ENCODE data around the gene TPI1. TPM values are rescaled to one million over a fixed set of nuclear protein-coding genes. Genes with fewer than 3 reads are reported as not detected.
A peak's percentile ranks its signal among the peaks of the same experiment; 100 is the strongest.

TPI1 gene
- 100 to 1,000 TPM; 159 to 163 TPM for total RNA-seq
- 100 to 1,000 TPM; 372 to 497 (median 479) TPM for polyA plus RNA-seq
- 109 to 748 (median 178) reads per million in 6 experiments for total RNA-seq

DNA sequence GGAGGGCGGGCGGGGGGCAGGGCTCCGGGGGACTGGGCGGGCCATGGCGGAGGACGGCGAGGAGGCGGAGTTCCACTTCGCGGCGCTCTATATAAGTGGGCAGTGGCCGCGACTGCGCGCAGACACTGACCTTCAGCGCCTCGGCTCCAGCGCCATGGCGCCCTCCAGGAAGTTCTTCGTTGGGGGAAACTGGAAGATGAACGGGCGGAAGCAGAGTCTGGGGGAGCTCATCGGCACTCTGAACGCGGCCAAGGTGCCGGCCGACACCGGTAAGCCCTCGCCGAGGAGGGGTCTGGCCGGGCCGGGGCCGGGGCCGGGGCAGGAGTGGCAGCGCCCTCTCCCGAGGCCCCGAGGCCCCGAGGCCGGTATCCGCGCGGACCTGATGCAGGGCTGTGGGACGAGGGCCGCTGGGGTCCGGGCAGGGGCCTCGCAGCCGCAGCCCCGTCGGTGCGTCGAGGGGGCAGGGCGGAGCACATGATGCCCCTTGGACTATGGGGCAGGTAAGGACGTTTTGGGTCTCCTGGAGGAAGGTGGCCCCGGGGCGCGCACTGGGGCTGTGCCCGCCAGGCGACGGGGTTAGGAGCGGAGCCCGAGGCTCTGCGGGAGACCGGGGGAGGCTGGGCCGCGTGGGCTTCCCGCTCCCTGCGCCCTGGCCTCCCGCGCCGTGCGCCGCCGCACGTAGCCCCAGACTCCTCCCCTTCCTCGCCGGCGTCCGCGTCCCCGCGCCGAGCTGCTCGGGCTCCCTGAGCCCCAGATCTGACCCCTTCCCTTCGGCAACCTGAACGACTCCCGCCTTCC lies at the start of gene TPI1:
Gene TPI1, plus strand, starts transcription at position 119 of the 798 bp plus-strand sequence. Its CDS starts 36 bp downstream, at position 155.
- POLR2A ChIA-PET: interaction anchor here (0.6 to 7.2 kb wide), 21 partner anchors 9 to 241 kb away, joined by 3 to 119 read pairs (median 4); partner anchors contain the start of genes C12orf57, C1RL, CDCA3 and EMG1
- ATAC-seq (peak; percentile 70 to 72), DNase-seq (peak in 9 of 10 donors; percentile 38 to 87 (median 60))
- peaks cover 33 to 62% (median 52%) of the 10 kb centered on the region in 4 donors for H3K4me1 Mint-ChIP-seq
- peak within 1 kb of the TSS; percentile 84 to 96 (median 89) for H3K27ac Mint-ChIP-seq
- no peaks in the 10 kb centered on the region for H3K27me3 Mint-ChIP-seq
- H3K36me3 Mint-ChIP-seq: peaks cover 0 to 40% (median 2%) of the 10 kb centered on the region in 3 donors
- no peaks in the 10 kb centered on the region for H3K9me3 Mint-ChIP-seq
- H3K4me3 Mint-ChIP-seq: peak within 1 kb of the TSS; percentile 84 to 95 (median 88)

- ATAC-seq: no peak
- no peak for DNase-seq
- peak overlapping the region in 2 of 10 donors; percentile 8 to 35 for H3K27ac Mint-ChIP-seq
- H3K9me3 Mint-ChIP-seq: no peaks in the 10 kb centered on the region
- peaks cover under 1 to 21% (median 12%) of the 10 kb centered on the region in 5 donors for H3K27me3 Mint-ChIP-seq
- no peaks in the 10 kb centered on the region for H3K36me3 Mint-ChIP-seq
- H3K4me1 Mint-ChIP-seq: peaks cover 12 to 21% (median 13%) of the 10 kb centered on the region in 4 donors
- H3K4me3 Mint-ChIP-seq: no peak overlapping the region
- POLR2A ChIA-PET: no interaction called here
These were observed 49.6 kb upstream of the TPI1 start for GRCh38 chr12:6817662-6818157.

GRCh38 chr12:6818222-6818621 lies 49.1 kb upstream of the TPI1 start:
- H3K27me3 Mint-ChIP-seq: peaks cover 1 to 27% (median 17%) of the 10 kb centered on the region in 5 donors
- ATAC-seq (no peak), DNase-seq (no peak)
- POLR2A ChIA-PET: no interaction called here
- peaks cover 12 to 24% (median 13%) of the 10 kb centered on the region in 4 donors for H3K4me1 Mint-ChIP-seq
- H3K4me3 Mint-ChIP-seq: no peak overlapping the region
- no peaks in the 10 kb centered on the region for H3K9me3 Mint-ChIP-seq
- H3K36me3 Mint-ChIP-seq: no peaks in the 10 kb centered on the region
- no peak overlapping the region for H3K27ac Mint-ChIP-seq

DNA sequence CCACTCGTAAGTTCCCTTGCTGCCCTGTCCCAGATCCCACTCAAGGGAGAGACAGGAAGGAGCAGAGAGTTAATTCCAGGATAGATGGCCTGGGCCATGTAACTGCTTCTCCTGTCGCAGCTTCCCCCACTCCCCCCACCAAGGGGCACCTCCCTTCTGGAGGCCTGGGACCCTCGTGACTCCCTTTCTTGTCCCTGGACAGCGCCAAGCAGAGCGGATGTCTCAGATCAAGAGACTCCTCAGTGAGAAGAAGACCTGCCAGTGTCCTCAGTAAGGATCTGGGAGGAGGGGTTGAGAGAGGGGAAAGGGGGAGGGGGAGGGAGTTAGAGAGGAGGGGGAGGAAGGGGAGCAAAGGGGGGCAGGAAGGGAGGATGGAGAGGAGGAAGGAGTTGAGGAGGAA lies 48.7 kb upstream of the TPI1 start:
- H3K36me3 Mint-ChIP-seq: no peaks in the 10 kb centered on the region
- POLR2A ChIA-PET: no interaction called here

GRCh38 chr12:6819106-6820030 lies 48.0 kb upstream of the TPI1 start:
- Mint-ChIP-seq H3K4me3 (no peak overlapping the region), H3K9me3 (no peaks in the 10 kb centered on the region), H3K27me3 (peaks cover 1 to 38% (median 23%) of the 10 kb centered on the region in 5 donors), H3K27ac (peak overlapping the region in 2 of 10 donors; percentile 16 to 34), H3K36me3 (no peaks in the 10 kb centered on the region), H3K4me1 (peaks cover 12 to 24% (median 13%) of the 10 kb centered on the region in 4 donors)
- ATAC-seq (no peak), DNase-seq (no peak)
- POLR2A ChIA-PET: no interaction called here

More for the DNA sequence above, 48.7 kb upstream of the TPI1 start:
- no peak overlapping the region for H3K27ac Mint-ChIP-seq
- peaks cover 1 to 31% (median 19%) of the 10 kb centered on the region in 5 donors for H3K27me3 Mint-ChIP-seq
- DNase-seq: no peak
- H3K4me3 Mint-ChIP-seq: no peak overlapping the region
- ATAC-seq: no peak
- H3K4me1 Mint-ChIP-seq: peaks cover 12 to 24% (median 13%) of the 10 kb centered on the region in 4 donors
- no peaks in the 10 kb centered on the region for H3K9me3 Mint-ChIP-seq

DNA sequence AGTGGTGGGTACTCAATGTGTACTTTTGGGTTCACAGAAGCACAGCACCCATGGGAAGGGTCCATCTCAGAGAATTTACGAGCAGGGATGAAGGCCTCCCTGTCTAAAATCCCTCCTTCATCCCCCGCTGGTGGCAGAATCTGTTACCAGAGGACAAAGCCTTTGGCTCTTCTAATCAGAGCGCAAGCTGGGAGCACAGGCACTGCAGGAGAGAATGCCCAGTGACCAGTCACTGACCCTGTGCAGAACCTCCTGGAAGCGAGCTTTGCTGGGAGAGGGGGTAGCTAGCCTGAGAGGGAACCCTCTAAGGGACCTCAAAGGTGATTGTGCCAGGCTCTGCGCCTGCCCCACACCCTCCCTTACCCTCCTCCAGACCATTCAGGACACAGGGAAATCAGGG lies 47.2 kb upstream of the TPI1 start:
- Mint-ChIP-seq H3K36me3 (no peaks in the 10 kb centered on the region), H3K4me1 (peaks cover 13 to 24% (median 14%) of the 10 kb centered on the region in 4 donors), H3K4me3 (no peak overlapping the region), H3K9me3 (no peaks in the 10 kb centered on the region), H3K27ac (peak overlapping the region in 1 of 10 donors; percentile 16), H3K27me3 (peaks cover 7 to 46% (median 27%) of the 10 kb centered on the region in 5 donors)
- POLR2A ChIA-PET: no interaction called here
- ATAC-seq: no peak
- DNase-seq: no peak

- POLR2A ChIA-PET: interaction anchor here (0.8 to 1.3 kb wide), 3 partner anchors 15 to 69 kb away, joined by 3 to 5 read pairs (median 5); partner anchors contain the start of genes MLF2 and PTMS
- Mint-ChIP-seq H3K36me3 (no peaks in the 10 kb centered on the region), H3K4me1 (peaks cover 15 to 30% (median 17%) of the 10 kb centered on the region in 4 donors), H3K27ac (peak within 1 kb of the TSS in 4 of 10 donors; percentile 28 to 80 (median 57)), H3K9me3 (no peaks in the 10 kb centered on the region), H3K27me3 (peaks cover 11 to 62% (median 41%) of the 10 kb centered on the region in 5 donors), H3K4me3 (peak within 1 kb of the TSS; percentile 54 to 79 (median 66))
- ATAC-seq (peak; percentile 27 to 33), DNase-seq (peak in 1 of 10 donors; percentile 58)
These were observed 45.5 kb upstream of the TPI1 start, which contains the start of gene GPR162 for GRCh38 chr12:6821591-6822425. TSS of gene GPR162 (plus strand) at chr12:6821821. CDS start at chr12:6823899, 2,078 bp downstream.

- H3K36me3 Mint-ChIP-seq: no peaks in the 10 kb centered on the region
- H3K27me3 Mint-ChIP-seq: peaks cover 14 to 70% (median 48%) of the 10 kb centered on the region in 5 donors
- POLR2A ChIA-PET: interaction anchor here (1.1 kb wide), 1 partner anchor 14 kb away, joined by 3 read pairs; no protein-coding TSS in a partner anchor
- no peak for ATAC-seq
- H3K9me3 Mint-ChIP-seq: no peaks in the 10 kb centered on the region
- H3K4me3 Mint-ChIP-seq: peak overlapping the region in 7 of 10 donors; percentile 16 to 79 (median 41)
- peak in 1 of 10 donors; percentile 43 for DNase-seq
- no peak overlapping the region for H3K27ac Mint-ChIP-seq
- H3K4me1 Mint-ChIP-seq: peaks cover 18 to 37% (median 22%) of the 10 kb centered on the region in 4 donors
These were observed 44.8 kb upstream of the TPI1 start for GRCh38 chr12:6822426-6823135.

GRCh38 chr12:6823182-6824084 lies 43.9 kb upstream of the TPI1 start:
- Mint-ChIP-seq H3K4me1 (peaks cover 17 to 45% (median 25%) of the 10 kb centered on the region in 4 donors), H3K27ac (no peak overlapping the region)

More at GRCh38 chr12:6823182-6824084, 43.9 kb upstream of the TPI1 start:
- no peaks in the 10 kb centered on the region for H3K36me3 Mint-ChIP-seq
- H3K4me3 Mint-ChIP-seq: no peak overlapping the region
- DNase-seq: peak in 1 of 10 donors; percentile 32
- POLR2A ChIA-PET: no interaction called here
- H3K9me3 Mint-ChIP-seq: no peaks in the 10 kb centered on the region
- H3K27me3 Mint-ChIP-seq: peaks cover 15 to 79% (median 48%) of the 10 kb centered on the region in 5 donors
- no peak for ATAC-seq

Data from naive thymus-derived CD8-positive, alpha-beta T cell (primary cell).